ENCODE results near the gene OLFML2B.
A peak's percentile ranks its signal among the peaks of the same experiment; 100 is the strongest.

The OLFML2B gene

DNA sequence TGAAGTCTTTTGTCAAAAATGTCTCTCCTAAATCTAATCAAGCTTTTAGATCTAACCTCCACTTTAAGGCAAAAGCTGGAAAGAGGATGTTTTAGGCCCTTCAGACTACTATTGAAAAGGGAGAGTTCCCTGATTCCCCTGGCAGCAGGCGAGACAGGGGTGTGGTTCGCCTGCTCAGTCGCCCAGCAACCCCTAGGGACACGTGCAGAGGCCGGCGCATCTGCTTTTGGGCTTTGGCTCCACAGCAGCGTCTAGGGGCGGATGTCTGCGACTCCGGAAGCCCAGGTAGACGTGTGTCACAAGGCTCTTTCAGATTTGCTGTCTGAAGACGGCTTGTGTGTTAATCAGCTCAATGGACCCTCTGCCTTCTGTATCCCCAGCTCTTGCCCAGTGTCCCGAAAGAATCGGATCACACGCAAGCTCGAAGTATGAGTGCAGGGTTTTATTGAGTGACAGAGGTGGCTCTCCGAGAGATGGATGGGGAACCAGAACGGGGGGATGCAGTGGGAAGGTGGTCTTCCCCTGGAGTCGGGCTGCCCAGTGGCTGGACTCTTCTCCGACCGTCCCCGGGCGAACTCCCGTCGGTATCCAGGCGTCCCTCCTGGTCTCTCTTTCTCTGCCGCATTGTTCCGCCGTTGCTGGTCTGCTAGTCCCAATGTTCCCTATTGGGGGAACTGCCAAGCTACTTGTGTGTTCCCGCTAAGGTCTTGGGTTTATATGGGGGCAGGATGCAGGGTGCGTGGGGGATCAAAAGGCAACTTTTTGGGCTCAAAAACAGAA, 45.5 kb downstream of the OLFML2B start:
- no peak for DNase-seq (ENCODE audit: low read depth)

GRCh38 chr1:161973924-161974845, 49.5 kb downstream of the OLFML2B start:
- peak; percentile 69 for DNase-seq (ENCODE audit: low read depth)

GRCh38 chr1:161972828-161973227, 50.8 kb downstream of the OLFML2B start:
- no peak for DNase-seq (ENCODE audit: low read depth)

GRCh38 chr1:161970633-161971032, 53.0 kb downstream of the OLFML2B start:
- no peak for DNase-seq (ENCODE audit: low read depth)

- DNase-seq (ENCODE audit: low read depth) = no peak
These were observed 53.6 kb downstream of the OLFML2B start for GRCh38 chr1:161970036-161970435.

GRCh38 chr1:161966067-161966466, 57.6 kb downstream of the OLFML2B start:
- DNase-seq (ENCODE audit: low read depth) = peak; percentile 31

GRCh38 chr1:161962091-161962887, 61.4 kb downstream of the OLFML2B start:
- DNase-seq (ENCODE audit: low read depth) = peak; percentile 94

- DNase-seq (ENCODE audit: low read depth) = peak; percentile 79
These were observed 65.2 kb downstream of the OLFML2B start for GRCh38 chr1:161958425-161958824.

DNA sequence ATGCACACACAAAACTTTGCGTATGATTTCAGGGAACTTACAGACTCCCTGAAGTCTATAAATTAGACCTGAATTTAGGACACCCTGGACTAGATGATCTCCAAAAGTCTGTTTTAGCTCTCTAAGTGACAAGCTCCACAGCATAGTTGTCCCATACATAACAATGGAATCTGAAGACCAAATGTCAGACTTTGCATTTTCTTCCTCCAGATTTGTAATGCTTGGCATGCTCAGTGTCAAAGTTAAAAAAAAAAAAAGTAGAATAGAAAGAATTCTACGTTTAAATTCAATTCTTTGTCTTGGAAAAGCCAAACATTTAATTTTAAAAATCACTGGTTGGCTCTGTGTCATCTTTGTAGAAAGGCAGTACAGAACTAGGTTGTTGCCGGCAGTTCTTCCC, 66.7 kb downstream of the OLFML2B start:
- DNase-seq (ENCODE audit: low read depth) = no peak

- peak; percentile 93 for DNase-seq (ENCODE audit: low read depth)
These were observed 67.6 kb downstream of the OLFML2B start for GRCh38 chr1:161956097-161956496.

DNA sequence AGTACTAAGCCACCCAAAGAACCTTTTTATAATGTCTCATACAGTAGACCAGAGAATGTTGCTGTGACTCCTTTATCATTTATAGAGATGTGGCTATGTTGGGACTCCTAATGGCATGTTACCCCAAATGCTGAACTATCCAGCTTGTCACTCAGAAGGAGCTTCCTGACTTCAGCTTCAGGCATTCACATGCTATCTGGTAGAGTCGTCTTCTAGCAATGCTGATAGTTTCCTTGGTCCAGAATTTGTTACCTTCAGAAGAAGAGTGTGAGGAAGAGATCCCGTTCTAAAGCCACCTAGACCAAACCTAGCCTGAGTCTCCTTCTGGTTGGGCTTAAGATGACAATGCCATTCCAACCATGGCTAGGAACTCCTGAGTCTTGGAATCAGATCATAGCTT, 68.1 kb downstream of the OLFML2B start:
- peak; percentile 53 for DNase-seq (ENCODE audit: low read depth)

- DNase-seq (ENCODE audit: low read depth) = peak; percentile 68
These were observed 69.2 kb downstream of the OLFML2B start for GRCh38 chr1:161954466-161954865.

DNA sequence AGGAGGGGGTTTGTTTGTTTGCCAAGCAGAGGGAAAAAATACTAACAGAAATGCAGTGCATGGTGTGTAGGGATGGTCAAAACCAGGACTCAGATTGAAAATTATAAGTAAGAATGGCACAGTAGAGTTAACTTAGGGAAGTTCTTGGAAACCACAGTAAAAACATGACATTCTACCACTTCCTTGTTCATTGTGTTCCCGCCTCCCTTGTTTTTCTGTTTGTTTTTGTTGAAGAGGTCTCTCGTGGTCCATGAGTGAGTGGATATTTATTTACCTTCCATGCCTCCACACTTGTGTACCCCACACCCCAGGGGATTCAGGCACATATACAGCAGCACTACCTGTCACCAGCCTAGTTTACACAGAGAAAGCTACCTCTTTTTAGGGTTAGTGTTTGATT, 69.6 kb downstream of the OLFML2B start:
- no peak for DNase-seq (ENCODE audit: low read depth)

DNA sequence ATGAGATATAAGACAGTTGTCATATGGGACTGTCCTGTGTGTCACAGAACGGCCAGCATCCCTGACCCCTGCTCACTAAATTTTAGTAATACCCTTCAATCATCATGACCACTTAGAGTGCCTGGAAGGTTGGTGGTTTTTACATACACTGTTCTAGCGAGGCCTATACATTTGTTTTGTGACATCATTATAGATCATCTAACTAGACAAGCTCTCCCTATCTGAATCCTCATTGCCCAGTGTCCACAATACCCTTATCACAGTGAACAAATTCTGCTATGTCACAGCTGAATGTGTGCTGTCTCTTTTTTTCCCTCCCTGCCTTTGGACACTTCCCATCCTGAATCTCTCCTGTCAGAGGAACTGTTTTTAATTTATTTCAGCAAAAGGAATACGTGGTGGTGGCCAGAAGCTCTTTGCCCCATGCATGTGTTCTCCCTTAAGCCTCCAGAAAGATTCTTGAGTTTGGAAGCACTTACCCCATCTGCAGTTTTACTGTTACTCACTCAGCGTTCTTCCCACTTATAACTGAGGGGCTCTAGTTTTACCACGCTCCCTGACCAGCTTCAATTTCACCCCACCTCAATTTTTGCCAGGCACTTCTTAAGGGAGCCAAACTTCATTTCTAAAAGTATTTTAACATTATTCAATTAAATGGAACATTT, 70.3 kb downstream of the OLFML2B start:
- DNase-seq (ENCODE audit: low read depth) = no peak

DNA sequence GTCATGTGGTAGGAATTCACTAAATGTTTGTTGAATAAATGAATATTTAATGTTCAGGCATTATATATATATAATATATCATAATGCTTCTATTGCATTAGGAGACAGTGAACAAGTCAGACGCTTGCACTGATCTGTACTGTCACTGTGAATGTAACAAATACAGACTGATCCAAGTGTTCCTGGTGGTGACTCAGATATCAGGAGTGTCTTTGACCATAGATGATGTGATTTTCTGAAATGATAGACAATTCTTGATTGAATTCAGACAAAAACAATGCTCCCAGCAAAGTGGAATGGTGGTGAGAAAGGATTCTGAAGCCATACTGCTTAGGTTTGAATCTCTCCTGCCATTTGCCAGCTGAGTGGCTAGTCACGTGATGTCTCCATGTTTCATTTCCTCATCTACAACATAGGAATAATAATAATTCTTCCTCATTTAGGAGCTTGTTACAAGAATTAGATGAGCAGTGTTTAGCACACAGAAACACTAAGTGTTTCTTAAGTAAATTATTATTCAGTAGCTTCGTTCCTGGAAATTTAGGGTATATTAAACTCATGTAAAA, 71.0 kb downstream of the OLFML2B start:
- DNase-seq (ENCODE audit: low read depth) = peak; percentile 41

- DNase-seq (ENCODE audit: low read depth) = no peak
These were observed 72.0 kb downstream of the OLFML2B start for GRCh38 chr1:161951646-161952045.

DNA sequence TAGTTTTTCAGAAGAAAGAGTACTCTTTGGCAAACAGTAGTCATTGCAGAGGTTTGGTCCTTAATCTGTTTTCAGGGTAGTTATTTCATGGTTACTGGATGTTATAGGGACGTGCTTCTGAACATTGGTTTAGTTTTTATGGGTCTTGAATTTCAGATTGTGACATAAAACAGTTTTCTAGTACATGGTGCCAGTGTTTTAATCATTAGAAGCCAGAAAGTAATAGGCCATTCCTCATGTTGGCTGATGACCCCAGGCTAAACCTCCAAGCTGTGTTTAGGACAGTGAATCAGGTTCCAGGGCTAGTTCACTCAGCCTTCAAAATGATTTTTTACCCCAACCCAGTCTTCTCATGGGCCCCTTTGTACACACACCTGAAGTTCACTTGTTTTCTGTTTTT, 73.3 kb downstream of the OLFML2B start:
- DNase-seq (ENCODE audit: low read depth) = no peak

DNA sequence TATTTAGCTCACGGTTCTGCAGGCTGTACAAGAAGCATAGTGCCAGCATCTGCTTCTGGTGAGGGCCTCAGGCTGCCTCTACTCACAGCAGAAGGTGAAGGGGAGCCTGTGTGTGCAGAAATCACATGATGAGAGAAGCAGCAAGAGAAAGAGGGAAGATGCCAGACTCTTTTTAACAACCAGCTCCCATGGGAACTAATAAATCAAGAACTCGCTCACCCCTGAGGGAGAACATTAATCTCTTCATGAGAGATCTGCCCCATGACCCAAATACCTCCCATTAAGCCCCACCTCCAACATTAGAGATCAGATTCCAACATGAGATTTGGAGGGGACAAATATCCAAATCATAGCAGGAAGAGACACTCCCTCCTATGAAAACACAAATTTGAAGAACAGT, 74.1 kb downstream of the OLFML2B start:
- peak; percentile 79 for DNase-seq (ENCODE audit: low read depth)

DNA sequence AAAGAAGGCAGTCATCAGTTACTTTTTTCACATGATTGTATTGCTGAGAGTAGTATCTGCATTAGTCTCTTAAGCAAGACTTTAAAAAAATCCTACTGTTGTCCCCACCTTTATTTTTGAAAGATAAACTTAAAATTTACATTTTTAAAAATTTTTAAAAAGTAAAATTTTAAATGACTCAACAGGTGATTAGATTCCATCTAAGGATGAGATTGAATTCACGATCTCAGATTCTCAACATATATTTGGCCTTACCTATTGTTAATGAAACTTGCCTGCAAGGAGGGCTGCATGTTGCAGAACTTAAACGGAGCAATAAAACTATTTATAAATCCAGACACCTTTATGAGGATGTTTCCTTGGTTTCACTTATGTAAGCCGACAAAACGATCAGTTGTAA, 75.2 kb downstream of the OLFML2B start:
- no peak for DNase-seq (ENCODE audit: low read depth)

- DNase-seq (ENCODE audit: low read depth) = peak; percentile 97
These were observed 77.3 kb downstream of the OLFML2B start for GRCh38 chr1:161946071-161946987.
